ENCODE measurements around the gene ITGBL1.

The ITGBL1 gene

GRCh38 chr13:101447852-101448251 is 4.6 kb upstream of the ITGBL1 start:
- H3K27ac ChIP-seq (ENCODE audit: low read depth, low read length): no peak overlapping the region
- H3K79me2 ChIP-seq (ENCODE audit: control insufficient read depth, insufficient read depth, low read length): no peaks in the 10 kb centered on the region
- H3K56ac ChIP-seq (ENCODE audit: low read length): no peak overlapping the region
- no peak overlapping the region for H2AK5ac ChIP-seq (ENCODE audit: low read length)
- no peak overlapping the region for H3K4me2 ChIP-seq (ENCODE audit: low read length)
- no peaks in the 10 kb centered on the region for H3K27me3 ChIP-seq (ENCODE audit: insufficient read depth, low read length, poor library complexity)
- peak; percentile 4 for DNase-seq
- H3K4me3 ChIP-seq (ENCODE audit: low read length): no peak overlapping the region
- no peak overlapping the region for H3K9ac ChIP-seq (ENCODE audit: low read length)
- H3K4ac ChIP-seq (ENCODE audit: low read depth, low read length): no peak overlapping the region
- H3K23ac ChIP-seq (ENCODE audit: low read length): no peak overlapping the region
- no peak overlapping the region for H2BK5ac ChIP-seq (ENCODE audit: low read length)
- H2BK15ac ChIP-seq (replicated peaks; ENCODE audit: low read depth): no peak overlapping the region
- no peak overlapping the region for H2BK120ac ChIP-seq (ENCODE audit: low read depth, low read length)
- WGBS (ENCODE audit: extremely low coverage, insufficient coverage, low lambda C conversion rate): no CpG with 5 or more reads among the region's 4 CpGs
- H3K79me1 ChIP-seq (ENCODE audit: low read length): no peaks in the 10 kb centered on the region
- no peak overlapping the region for H3K18ac ChIP-seq (ENCODE audit: low read length)
- no peaks in the 10 kb centered on the region for H3K36me3 ChIP-seq (ENCODE audit: control insufficient read depth, insufficient read depth, low read length)
- H4K5ac ChIP-seq (ENCODE audit: low read length): no peak overlapping the region
- H3K4me1 ChIP-seq (ENCODE audit: control insufficient read depth, low read depth, low read length): no peaks in the 10 kb centered on the region
- no peak overlapping the region for H4K8ac ChIP-seq (ENCODE audit: low read depth, low read length)

GRCh38 chr13:101449790-101450748 is 2.4 kb upstream of the ITGBL1 start:
- Histone ChIP-seq H2BK15ac (replicated peaks; ENCODE audit: low read depth) (no peak overlapping the region), H3K23ac (ENCODE audit: low read length) (no peak overlapping the region), H3K56ac (ENCODE audit: low read length) (no peak overlapping the region), H3K36me3 (ENCODE audit: control insufficient read depth, insufficient read depth, low read length) (no peaks in the 10 kb centered on the region), H3K18ac (ENCODE audit: low read length) (no peak overlapping the region), H2BK120ac (ENCODE audit: low read depth, low read length) (no peak overlapping the region), H3K27me3 (ENCODE audit: insufficient read depth, low read length, poor library complexity) (no peaks in the 10 kb centered on the region), H3K4me2 (ENCODE audit: low read length) (no peak overlapping the region), H2AK5ac (ENCODE audit: low read length) (no peak overlapping the region), H3K4me1 (ENCODE audit: control insufficient read depth, low read depth, low read length) (no peaks in the 10 kb centered on the region), H3K9ac (ENCODE audit: low read length) (no peak overlapping the region), H3K4me3 (ENCODE audit: low read length) (no peak overlapping the region), H4K5ac (ENCODE audit: low read length) (no peak overlapping the region), H4K8ac (ENCODE audit: low read depth, low read length) (no peak overlapping the region), H3K4ac (ENCODE audit: low read depth, low read length) (no peak overlapping the region), H2BK5ac (ENCODE audit: low read length) (no peak overlapping the region), H3K27ac (ENCODE audit: low read depth, low read length) (no peak overlapping the region), H3K79me1 (ENCODE audit: low read length) (no peaks in the 10 kb centered on the region), H3K79me2 (ENCODE audit: control insufficient read depth, insufficient read depth, low read length) (no peaks in the 10 kb centered on the region)
- no CpG with 5 or more reads among the region's 5 CpGs for WGBS (ENCODE audit: extremely low coverage, insufficient coverage, low lambda C conversion rate)
- no peak for DNase-seq

GRCh38 chr13:101450749-101451130 is 1.7 kb upstream of the ITGBL1 start:
- no peak overlapping the region for H3K23ac ChIP-seq (ENCODE audit: low read length)

GRCh38 chr13:101451641-101452040 is 834 bp upstream of the ITGBL1 start:
- H3K27ac ChIP-seq (ENCODE audit: low read depth, low read length): no peak overlapping the region
- DNase-seq: no peak
- H3K36me3 ChIP-seq (ENCODE audit: control insufficient read depth, insufficient read depth, low read length): no peaks in the 10 kb centered on the region
- no peak overlapping the region for H2AK5ac ChIP-seq (ENCODE audit: low read length)
- H3K18ac ChIP-seq (ENCODE audit: low read length): no peak overlapping the region
- H3K4me1 ChIP-seq (ENCODE audit: control insufficient read depth, low read depth, low read length): no peaks in the 10 kb centered on the region
- H3K4me3 ChIP-seq (ENCODE audit: low read length): no peak overlapping the region
- H3K4me2 ChIP-seq (ENCODE audit: low read length): no peak overlapping the region
- H3K56ac ChIP-seq (ENCODE audit: low read length): no peak overlapping the region
- no peak overlapping the region for H3K23ac ChIP-seq (ENCODE audit: low read length)
- H3K27me3 ChIP-seq (ENCODE audit: insufficient read depth, low read length, poor library complexity): no peaks in the 10 kb centered on the region
- no peak overlapping the region for H3K4ac ChIP-seq (ENCODE audit: low read depth, low read length)
- H2BK15ac ChIP-seq (replicated peaks; ENCODE audit: low read depth): no peak overlapping the region
- no peak overlapping the region for H3K9ac ChIP-seq (ENCODE audit: low read length)
- no peak overlapping the region for H4K5ac ChIP-seq (ENCODE audit: low read length)
- H2BK120ac ChIP-seq (ENCODE audit: low read depth, low read length): no peak overlapping the region
- H2BK5ac ChIP-seq (ENCODE audit: low read length): no peak overlapping the region
- no peaks in the 10 kb centered on the region for H3K79me1 ChIP-seq (ENCODE audit: low read length)
- H4K8ac ChIP-seq (ENCODE audit: low read depth, low read length): no peak overlapping the region
- no peaks in the 10 kb centered on the region for H3K79me2 ChIP-seq (ENCODE audit: control insufficient read depth, insufficient read depth, low read length)

More at GRCh38 chr13:101450749-101451130, 1.7 kb upstream of the ITGBL1 start:
- Histone ChIP-seq H4K8ac (ENCODE audit: low read depth, low read length) (no peak overlapping the region), H3K79me1 (ENCODE audit: low read length) (no peaks in the 10 kb centered on the region), H4K5ac (ENCODE audit: low read length) (no peak overlapping the region), H3K27me3 (ENCODE audit: insufficient read depth, low read length, poor library complexity) (no peaks in the 10 kb centered on the region), H3K18ac (ENCODE audit: low read length) (no peak overlapping the region), H3K9ac (ENCODE audit: low read length) (no peak overlapping the region), H3K4me1 (ENCODE audit: control insufficient read depth, low read depth, low read length) (no peaks in the 10 kb centered on the region), H3K4me2 (ENCODE audit: low read length) (no peak overlapping the region), H3K4me3 (ENCODE audit: low read length) (no peak overlapping the region), H2BK120ac (ENCODE audit: low read depth, low read length) (no peak overlapping the region), H2BK5ac (ENCODE audit: low read length) (no peak overlapping the region), H3K79me2 (ENCODE audit: control insufficient read depth, insufficient read depth, low read length) (no peaks in the 10 kb centered on the region), H3K56ac (ENCODE audit: low read length) (no peak overlapping the region), H3K36me3 (ENCODE audit: control insufficient read depth, insufficient read depth, low read length) (no peaks in the 10 kb centered on the region), H2BK15ac (replicated peaks; ENCODE audit: low read depth) (no peak overlapping the region), H3K27ac (ENCODE audit: low read depth, low read length) (no peak overlapping the region), H3K4ac (ENCODE audit: low read depth, low read length) (no peak overlapping the region), H2AK5ac (ENCODE audit: low read length) (no peak overlapping the region)
- no peak for DNase-seq
- no CpG with 5 or more reads among the region's 2 CpGs for WGBS (ENCODE audit: extremely low coverage, insufficient coverage, low lambda C conversion rate)

- no peak overlapping the region for H3K18ac ChIP-seq (ENCODE audit: low read length)
- no peak for DNase-seq
- H4K5ac ChIP-seq (ENCODE audit: low read length): no peak overlapping the region
- H3K27ac ChIP-seq (ENCODE audit: low read depth, low read length): no peak overlapping the region
- H2BK15ac ChIP-seq (replicated peaks; ENCODE audit: low read depth): no peak overlapping the region
- no peaks in the 10 kb centered on the region for H3K79me2 ChIP-seq (ENCODE audit: control insufficient read depth, insufficient read depth, low read length)
- H3K56ac ChIP-seq (ENCODE audit: low read length): no peak overlapping the region
- H3K23ac ChIP-seq (ENCODE audit: low read length): no peak overlapping the region
- no peak overlapping the region for H3K4me3 ChIP-seq (ENCODE audit: low read length)
- H3K9ac ChIP-seq (ENCODE audit: low read length): no peak overlapping the region
- no peaks in the 10 kb centered on the region for H3K27me3 ChIP-seq (ENCODE audit: insufficient read depth, low read length, poor library complexity)
- no CpG with 5 or more reads among the region's 41 CpGs for WGBS (ENCODE audit: extremely low coverage, insufficient coverage, low lambda C conversion rate)
- H2AK5ac ChIP-seq (ENCODE audit: low read length): no peak overlapping the region
- H4K8ac ChIP-seq (ENCODE audit: low read depth, low read length): no peak overlapping the region
- H3K36me3 ChIP-seq (ENCODE audit: control insufficient read depth, insufficient read depth, low read length): no peaks in the 10 kb centered on the region
- no peak overlapping the region for H2BK5ac ChIP-seq (ENCODE audit: low read length)
- no peaks in the 10 kb centered on the region for H3K4me1 ChIP-seq (ENCODE audit: control insufficient read depth, low read depth, low read length)
- H3K79me1 ChIP-seq (ENCODE audit: low read length): no peaks in the 10 kb centered on the region
- H3K4ac ChIP-seq (ENCODE audit: low read depth, low read length): no peak overlapping the region
- no peak overlapping the region for H3K4me2 ChIP-seq (ENCODE audit: low read length)
- H2BK120ac ChIP-seq (ENCODE audit: low read depth, low read length): no peak overlapping the region
Observed at GRCh38 chr13:101453784-101454201, 1.3 kb downstream of the ITGBL1 start.

GRCh38 chr13:101454767-101455166 is 2.3 kb downstream of the ITGBL1 start:
- Histone ChIP-seq H2BK15ac (replicated peaks; ENCODE audit: low read depth) (no peak overlapping the region), H3K4me1 (ENCODE audit: control insufficient read depth, low read depth, low read length) (no peaks in the 10 kb centered on the region), H3K18ac (ENCODE audit: low read length) (no peak overlapping the region), H3K4ac (ENCODE audit: low read depth, low read length) (no peak overlapping the region), H3K23ac (ENCODE audit: low read length) (no peak overlapping the region), H2AK5ac (ENCODE audit: low read length) (no peak overlapping the region), H4K8ac (ENCODE audit: low read depth, low read length) (no peak overlapping the region), H3K36me3 (ENCODE audit: control insufficient read depth, insufficient read depth, low read length) (no peaks in the 10 kb centered on the region), H3K56ac (ENCODE audit: low read length) (no peak overlapping the region), H3K79me1 (ENCODE audit: low read length) (no peaks in the 10 kb centered on the region), H3K9ac (ENCODE audit: low read length) (no peak overlapping the region), H4K5ac (ENCODE audit: low read length) (no peak overlapping the region), H3K4me3 (ENCODE audit: low read length) (no peak overlapping the region), H3K27ac (ENCODE audit: low read depth, low read length) (no peak overlapping the region), H2BK120ac (ENCODE audit: low read depth, low read length) (no peak overlapping the region), H2BK5ac (ENCODE audit: low read length) (no peak overlapping the region), H3K4me2 (ENCODE audit: low read length) (no peak overlapping the region), H3K27me3 (ENCODE audit: insufficient read depth, low read length, poor library complexity) (no peaks in the 10 kb centered on the region), H3K79me2 (ENCODE audit: control insufficient read depth, insufficient read depth, low read length) (no peaks in the 10 kb centered on the region)
- DNase-seq: no peak
- WGBS (ENCODE audit: extremely low coverage, insufficient coverage, low lambda C conversion rate): no CpG with 5 or more reads among the region's 2 CpGs
